GM21529 (cell line): ENCODE results near the gene SKOR2.

ENCODE experiments used
- ATAC-seq: cut with Tn5 transposase; IDR thresholded peaks from one replicate; pipeline ENCODE4 v1.9.1; 2021; ENCODE audit not compliant: unreplicated experiment

Gene SKOR2

DNA sequence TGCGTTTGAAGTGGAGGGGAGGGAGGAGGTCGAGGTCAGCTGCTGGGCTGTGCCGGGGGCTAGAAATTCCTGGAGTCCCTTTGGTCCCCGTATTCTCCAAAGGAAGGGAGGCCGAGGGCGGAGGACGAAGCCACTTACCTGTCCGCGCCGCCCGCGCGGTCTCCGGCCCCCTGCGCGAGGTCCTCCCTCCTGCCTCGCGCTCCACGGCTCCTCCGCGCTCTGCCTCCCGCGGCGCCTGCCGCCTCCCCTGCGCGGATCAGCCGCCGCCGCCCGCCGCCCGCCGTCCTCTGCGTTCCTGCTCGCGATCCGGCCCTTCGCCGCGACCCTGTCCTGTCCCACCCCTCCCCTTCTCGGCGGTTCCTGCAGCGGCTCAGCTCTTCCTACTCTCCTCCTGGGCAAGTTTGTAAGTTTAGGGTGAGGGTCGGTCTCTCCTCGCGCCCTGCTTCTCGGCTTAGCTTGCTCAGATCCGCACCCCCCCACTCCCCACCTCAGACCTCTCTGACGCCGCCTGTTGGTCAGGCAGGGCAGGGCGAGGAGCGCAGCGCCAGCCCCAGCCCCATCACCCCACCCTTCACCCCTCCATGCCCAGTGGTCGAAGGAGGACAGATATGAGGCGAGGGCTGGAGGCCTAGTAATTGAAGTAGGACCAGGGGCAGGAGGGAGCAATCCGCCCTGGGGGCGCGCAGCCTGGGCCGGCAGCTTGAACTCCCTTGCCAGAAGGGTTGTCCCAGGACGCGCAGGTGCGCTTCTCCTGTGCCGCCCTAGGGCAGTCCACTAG lies 9.7 kb upstream of the SKOR2 start:
- ATAC-seq = no peak

DNA sequence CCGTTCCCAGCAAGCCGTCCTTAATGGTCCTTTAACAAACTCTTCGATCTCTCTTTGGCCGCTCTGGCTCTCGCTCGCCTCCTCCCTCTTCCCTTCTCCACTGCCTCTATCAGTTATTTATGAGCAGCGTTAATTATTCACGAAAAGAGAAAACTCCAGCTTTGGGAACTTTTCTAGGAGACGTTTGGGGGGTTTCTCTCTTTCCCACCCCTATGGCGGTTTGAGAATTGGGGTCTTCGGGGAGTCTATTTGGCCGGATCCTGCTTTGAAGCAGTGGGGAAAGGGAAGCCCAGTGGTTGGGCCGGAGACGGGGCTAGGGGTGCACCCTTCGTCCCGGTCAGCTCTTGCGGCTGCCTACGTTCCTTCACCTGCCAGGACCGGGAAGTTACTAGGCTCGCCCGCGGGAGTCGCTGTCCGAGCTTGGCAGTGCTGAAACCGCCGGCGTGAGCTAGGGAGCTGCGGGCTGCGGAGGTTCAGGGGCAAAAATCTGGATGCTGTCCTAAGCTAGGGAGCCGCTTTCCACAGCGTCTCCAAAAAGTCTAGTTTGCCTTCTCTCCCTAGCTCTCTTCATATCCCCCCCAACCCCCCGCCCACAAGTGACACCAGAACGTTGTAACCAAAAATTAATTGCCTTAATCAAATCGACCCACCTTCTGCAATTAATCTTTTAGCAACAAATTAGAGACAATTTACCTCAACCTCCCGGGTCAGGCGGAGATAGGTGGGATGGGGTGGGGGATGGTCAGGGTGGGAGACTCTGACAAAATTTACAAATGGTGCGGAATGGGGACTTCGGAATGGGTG lies 8.9 kb upstream of the SKOR2 start:
- ATAC-seq = no peak

DNA sequence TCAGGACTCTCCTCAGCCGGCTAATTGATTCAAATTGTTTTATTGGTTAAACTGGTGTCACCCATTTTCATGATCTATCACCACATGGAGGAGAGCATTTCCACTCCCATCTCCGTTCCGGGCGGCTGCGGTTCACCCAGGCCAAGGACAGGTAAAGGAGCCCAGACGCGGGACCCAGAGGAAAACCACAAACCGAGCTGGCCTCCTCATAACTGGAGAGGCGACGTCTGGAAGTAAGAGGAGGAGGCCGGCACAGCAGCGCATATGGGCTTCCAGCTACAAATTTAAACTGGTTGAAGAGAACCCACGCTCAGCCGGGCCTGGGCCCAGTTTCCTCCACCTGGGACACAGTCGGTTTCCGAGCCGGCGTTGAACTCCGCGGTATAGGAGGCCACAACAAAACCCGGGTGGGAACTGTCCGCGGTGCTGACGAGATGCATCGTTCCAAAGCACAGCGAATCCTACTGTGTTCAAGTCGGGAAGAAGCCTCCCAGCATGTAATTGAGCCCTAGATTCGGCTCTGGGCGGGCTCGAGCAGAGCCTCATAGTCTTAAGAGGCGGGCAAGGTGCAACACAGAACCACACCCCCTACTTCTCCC lies 3.0 kb upstream of the SKOR2 start:
- ATAC-seq = no peak

GRCh38 chr18:47253101-47253654 lies 1.7 kb upstream of the SKOR2 start:
- ATAC-seq = no peak

- no peak for ATAC-seq
Measured at GRCh38 chr18:47250391-47251046, 941 bp downstream of the SKOR2 start.

DNA sequence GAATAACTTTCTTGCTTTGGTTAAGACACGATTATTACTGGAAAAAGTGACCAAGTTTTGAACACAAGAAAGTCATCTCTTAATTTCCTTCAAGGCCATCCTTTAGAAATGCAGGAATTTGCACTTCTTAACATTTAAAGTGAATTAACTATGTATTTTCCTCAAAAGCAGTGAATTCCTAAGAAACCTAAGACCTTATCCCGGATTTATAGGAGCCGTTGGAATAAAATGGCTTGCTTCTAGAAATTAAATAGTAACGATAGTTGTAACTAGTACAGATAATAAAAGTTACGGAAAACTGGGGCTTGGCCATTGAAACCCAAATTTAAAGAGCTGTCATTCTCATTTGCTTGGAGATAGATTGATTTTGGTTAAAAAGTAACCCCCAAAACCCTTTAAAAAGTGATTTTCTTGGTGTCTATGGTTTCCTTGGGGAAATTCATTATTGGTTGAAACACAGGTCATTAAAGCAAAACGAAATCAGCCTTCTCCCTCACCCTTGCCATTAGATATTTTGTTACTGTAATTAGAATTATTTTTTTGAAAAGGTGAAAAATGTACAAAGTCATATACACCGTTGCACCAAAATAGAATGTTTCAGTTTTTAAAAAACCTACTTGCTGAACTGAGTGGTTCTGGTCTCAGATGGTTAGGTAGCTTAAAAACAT lies 2.0 kb downstream of the SKOR2 start:
- no peak for ATAC-seq

DNA sequence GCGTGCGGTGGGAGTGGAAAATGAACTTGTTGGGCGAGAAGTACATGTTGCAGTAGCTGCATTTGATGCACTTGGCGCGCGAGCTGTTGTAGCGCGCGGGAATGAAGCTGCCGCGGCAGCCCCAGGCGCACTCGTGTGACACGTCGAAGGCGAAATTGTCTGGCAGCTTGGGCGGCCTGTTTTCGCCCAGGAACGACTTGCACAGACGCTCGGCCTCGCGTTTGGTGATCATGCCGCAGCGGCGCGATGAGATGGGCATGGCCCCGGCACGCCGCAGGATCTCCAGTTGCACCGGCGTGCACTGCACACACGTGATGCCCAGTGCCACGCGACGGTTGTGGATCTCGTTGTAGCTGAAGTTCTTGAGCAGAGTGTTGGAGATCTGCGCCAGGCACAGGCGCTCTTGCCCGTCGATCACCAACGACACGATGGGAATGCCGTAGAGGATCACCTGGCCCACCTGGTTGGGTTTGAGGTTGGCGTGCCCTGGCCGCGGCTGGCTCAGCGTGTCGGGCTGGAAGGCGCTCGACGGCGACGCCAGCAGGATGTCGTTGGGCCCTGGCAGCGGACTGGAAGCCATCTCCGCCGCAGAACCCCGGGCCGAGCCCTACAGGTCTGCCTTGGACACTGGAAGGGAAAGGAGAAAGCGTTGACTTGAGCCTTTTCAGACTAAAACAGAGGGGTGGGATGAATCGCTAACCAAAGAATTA lies 2.7 kb downstream of the SKOR2 start:
- ATAC-seq = no peak

DNA sequence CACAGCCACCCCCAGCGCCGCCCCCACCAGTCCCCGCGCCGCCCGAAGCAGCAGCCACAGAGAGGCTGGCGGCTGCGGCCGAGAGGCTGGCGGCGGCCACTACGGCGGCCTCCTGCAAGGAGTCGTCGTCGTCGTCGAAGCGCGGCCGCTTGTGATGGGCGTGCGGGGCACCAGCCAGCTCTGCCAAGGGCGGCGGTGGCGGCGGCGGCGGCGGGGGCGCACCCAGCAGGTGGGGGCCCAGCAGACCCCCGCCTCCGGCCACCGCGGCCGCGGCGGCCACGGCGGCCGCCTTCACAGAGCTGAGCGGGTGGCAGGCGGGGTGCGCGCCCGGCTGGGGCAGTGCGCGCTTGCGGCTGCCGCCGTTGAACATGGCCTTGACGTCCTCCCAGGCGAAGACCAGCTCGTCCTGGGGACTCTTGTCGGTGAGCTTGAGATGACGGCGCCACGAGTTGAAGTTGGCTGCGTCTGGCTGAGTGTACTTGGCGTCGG lies 3.3 kb downstream of the SKOR2 start:
- no peak for ATAC-seq

DNA sequence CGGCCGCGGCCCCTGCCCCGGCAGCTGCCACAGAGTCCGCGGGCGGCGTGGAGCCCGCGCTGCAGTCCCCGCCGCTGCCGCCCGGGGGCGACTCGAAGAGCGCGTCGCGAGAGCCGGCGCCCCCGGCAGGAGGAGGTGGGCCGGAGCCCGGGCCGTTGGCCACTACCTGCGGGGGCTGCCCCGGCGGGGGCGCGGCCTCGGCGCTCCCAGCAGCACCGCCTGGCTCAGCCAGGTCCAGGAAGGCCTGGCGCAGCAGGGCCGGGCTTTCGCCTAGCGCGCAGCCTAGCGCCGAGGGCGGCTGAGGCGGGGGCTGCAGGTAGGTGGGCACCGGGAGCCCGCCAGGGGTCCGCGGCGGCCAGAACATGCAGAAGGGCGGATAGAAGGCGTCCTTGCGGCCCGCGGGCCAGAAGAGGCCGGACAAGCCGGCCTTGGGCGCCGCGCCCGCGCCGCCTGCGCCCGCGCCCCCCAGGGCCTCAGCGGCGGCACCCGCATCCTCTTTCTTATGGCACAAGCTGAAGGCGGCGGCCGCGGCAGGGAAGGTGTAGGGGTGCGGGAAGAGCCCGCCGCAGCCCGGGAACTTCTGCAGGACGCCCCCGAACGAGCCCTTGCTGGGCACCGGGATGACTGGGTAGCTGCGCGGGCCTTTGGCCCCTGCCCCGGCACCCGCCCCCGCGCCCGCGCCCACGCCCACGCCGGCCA lies 3.9 kb downstream of the SKOR2 start:
- ATAC-seq = no peak

GRCh38 chr18:47247036-47247415 lies 4.4 kb downstream of the SKOR2 start:
- no peak for ATAC-seq

DNA sequence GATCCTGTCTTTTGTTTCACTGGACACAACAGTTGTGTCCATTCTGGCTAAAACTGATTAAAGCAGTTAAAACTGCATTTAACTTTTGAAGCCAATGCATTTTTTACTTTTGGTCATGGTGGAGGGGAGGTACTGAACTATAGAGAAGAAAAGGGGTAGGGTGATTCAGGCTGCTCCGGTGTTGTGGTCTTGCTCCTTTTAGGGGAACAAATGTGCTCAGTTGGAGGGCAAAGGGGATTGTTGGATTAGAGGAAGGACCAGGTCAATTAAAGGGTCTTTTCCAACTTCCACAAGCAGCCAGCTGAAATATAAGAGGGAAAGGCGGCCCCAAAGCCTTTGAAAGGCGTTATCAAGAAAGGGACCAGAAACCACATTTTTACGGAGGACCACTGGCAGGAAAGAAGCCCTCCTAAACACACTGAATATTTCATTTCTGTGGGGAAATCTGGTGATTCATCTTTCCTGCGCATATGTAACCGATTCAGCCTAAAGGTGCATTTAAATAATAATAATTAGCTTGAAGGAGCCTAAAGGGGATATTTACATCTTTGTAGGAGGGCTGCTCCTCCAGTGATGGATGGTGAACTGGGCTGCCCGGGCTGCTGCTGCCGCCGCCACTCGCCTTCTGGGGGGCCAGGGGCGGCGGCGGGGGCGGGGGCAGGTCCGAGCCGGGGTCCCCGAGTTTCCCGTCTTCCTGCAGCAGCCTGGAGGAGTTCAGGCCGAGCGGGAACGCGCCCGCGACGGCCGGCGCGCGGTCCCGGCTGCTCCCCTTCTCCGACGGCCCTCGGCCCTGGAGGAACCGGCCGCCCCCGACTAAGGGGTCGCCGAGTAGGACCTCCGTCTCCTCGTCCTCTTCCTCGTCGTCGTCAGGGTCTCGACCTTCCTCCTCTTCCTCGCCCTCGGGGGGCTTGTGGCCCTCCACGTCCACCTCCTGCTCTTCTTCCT lies 5.2 kb downstream of the SKOR2 start:
- ATAC-seq = no peak

DNA sequence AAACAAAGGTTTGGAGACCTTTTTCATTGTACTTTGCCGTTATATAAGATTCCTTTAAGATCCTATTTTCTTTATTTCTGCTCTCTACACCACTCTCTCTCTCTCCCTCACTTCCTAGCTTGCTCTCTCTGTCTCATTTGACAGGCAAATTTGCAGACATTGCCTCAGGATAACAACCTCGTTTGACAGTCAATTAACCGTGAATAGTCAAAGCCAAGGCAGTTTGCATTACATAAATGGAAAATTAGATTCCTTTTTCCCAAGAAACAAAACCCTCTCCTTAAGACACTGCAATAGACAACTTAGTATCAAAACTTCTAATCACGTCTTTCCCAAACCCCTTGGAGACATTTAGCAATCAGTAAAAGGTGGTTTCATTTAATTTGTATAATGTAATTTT lies 7.4 kb downstream of the SKOR2 start:
- no peak for ATAC-seq

- ATAC-seq = no peak
Measured at GRCh38 chr18:47235096-47235495, 16.4 kb downstream of the SKOR2 start.

DNA sequence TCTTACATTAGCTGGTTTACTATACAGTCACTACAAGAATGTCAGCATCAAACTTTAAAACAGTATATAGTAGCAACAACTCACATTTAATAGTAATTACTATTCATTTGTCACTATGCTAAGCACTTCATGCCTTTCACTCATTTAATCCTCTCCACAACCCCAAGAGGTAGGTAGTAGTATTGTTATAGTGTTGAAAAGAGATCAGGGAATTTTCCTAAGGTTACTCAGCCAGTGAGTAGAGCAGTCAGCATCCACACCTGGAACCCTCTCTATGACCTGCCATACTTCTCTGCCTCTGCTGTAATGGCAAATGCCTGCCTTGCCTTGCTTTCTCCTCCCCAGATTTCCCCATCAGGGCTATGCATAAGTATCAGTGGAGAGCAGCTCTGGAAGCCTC lies 24.8 kb downstream of the SKOR2 start:
- ATAC-seq = no peak

DNA sequence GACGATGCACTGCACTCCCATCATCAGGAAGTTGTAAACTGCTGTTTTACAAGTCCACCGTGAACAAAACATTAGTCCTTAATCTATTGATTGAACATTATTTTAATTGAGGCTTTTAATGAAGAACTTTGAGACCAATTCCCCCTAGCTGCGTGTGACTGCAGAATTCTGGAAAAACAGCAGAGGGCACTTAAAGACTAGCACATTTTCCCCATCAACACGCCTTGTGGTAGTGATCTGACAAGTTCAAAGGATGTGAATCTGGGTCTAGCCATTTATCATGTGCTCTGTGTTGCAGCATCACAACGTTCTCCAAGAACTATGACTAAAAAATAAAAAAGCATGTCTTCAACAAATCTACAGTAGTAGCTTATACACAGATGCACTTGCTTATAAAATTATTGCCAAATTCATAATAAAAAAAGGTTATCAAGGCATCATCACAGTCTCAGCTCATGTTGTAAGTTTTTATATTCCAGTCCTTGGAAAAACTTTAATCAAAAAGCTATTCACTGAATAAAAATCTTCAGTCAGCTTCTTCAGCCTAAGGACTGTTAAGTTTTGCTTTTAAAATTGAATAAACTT lies 35.8 kb downstream of the SKOR2 start:
- no peak for ATAC-seq

GRCh38 chr18:47209171-47209570 lies 42.3 kb downstream of the SKOR2 start:
- ATAC-seq = no peak

GRCh38 chr18:47206945-47207637 lies 44.4 kb downstream of the SKOR2 start:
- no peak for ATAC-seq
